GM21381 (cell line): ENCODE data around the gene BCAS3.

Source experiments
- ATAC-seq: cut with Tn5 transposase; IDR thresholded peaks from one replicate; pipeline ENCODE4 v1.9.1; 2021; ENCODE audit warnings: mild to moderate bottlenecking, moderate library complexity; ENCODE audit not compliant: unreplicated experiment

BCAS3 gene

GRCh38 chr17:61400717-61401388 lies 723.2 kb downstream of the BCAS3 start:
- no peak for ATAC-seq

- no peak for ATAC-seq
Measured at GRCh38 chr17:61401389-61402072, 723.9 kb downstream of the BCAS3 start.

DNA sequence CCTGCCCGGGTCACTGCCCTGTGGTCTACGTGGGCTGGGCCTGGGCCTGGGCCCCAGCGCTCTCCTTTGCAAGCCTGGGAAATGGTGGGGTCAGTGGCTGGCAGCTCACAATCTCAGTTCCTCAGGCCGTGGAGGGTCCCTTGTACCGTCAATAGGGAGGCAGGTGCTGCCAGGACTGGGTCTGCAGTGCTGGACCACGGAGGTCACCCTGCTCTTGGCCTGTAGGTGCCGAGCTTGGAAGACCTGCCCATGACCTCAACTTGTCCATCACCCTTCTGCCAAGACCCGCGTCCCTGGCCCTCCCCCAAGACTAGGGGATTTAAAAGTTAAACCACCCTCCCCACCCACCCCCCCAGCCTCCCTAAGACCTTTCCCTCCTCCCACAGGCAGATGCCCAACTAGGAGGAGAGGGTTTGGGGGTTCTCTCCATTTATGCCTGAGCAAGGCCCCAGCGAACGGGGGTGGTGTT lies 724.5 kb downstream of the BCAS3 start:
- ATAC-seq, result no peak

DNA sequence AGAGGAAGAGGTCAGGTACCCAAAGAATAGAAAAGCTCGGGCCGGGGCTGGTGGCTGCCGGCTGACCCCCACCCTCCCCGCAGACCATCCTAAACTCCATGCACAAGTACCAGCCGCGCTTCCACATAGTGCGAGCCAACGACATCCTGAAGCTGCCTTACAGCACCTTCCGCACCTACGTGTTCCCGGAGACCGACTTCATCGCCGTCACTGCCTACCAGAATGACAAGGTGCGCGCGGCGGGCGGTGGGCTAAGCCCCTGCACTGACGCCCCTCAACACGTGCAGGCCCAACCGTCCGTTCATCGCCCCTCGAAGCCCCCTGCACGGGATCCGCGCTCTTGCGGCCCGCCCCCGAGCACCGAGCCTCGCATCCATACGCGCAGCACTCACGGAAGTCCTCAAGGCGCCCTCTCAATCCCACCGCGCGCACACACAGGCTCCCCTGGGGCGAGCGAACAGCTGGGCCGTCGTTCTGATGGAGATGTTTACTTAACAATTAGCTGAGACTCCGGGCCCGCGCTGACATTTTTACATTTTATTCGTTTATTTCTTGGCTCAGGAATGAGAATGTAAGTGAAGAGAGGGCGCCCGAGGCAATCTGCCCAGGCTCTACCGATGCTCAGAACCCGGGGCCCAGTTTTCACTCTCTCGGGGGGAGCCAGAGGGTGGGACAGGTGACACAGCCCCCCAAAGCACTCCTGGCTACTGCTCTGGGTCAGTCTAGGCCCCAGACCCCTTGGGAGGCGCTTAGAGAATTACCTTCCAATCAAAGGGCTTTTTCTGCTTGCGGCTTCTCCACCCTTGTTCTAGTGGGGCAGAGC lies 725.5 kb downstream of the BCAS3 start:
- no peak for ATAC-seq

DNA sequence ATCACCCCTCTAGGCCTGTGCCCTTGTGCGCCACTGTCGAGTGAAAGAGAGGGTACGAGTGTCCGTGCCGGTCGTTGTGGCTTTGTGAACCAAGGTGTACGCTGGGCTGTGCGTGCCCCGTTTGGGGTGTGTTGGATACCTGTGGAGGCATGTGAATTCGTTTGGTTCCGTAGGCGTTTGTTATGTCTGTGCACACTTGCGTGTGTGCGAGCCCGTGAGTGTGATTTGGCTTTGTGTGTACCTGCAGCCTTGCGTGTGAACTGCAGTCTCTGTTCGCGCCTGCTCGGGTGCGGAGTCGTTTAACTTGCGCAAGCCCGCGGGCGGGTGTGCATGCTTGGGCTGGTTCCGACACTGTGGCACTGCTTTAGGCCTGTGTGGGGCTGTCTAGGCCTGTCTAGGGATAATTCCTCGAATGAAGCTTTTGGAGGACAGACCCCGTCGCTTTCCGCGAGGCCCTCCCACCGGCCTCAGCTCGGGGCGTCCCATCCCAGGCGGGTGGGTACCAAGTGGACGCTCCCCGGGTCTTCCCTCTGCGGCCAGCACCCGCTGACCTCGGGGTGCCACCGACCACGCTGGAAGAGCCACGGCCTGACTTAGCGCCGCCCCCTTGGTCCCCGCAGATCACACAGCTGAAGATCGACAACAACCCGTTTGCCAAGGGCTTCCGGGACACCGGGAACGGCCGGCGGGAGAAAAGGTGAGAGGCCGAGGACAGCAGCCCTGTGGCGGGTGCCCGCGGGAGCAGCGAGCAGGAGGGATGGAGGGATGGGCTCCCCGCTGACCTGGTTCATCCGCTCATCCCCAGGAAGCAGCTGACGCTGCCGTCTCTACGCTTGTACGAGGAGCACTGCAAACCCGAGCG lies 726.4 kb downstream of the BCAS3 start:
- ATAC-seq, result no peak

DNA sequence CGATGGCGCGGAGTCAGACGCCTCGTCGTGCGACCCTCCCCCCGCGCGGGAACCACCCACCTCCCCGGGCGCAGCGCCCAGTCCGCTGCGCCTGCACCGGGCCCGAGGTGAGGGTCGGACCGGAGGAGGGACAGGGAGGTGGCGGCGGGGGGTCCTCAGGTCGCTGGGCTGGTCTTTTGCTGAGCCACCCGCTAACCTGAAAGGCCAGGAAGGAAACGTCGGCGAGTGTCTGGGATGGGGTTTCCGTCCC lies 726.9 kb downstream of the BCAS3 start:
- no peak for ATAC-seq

DNA sequence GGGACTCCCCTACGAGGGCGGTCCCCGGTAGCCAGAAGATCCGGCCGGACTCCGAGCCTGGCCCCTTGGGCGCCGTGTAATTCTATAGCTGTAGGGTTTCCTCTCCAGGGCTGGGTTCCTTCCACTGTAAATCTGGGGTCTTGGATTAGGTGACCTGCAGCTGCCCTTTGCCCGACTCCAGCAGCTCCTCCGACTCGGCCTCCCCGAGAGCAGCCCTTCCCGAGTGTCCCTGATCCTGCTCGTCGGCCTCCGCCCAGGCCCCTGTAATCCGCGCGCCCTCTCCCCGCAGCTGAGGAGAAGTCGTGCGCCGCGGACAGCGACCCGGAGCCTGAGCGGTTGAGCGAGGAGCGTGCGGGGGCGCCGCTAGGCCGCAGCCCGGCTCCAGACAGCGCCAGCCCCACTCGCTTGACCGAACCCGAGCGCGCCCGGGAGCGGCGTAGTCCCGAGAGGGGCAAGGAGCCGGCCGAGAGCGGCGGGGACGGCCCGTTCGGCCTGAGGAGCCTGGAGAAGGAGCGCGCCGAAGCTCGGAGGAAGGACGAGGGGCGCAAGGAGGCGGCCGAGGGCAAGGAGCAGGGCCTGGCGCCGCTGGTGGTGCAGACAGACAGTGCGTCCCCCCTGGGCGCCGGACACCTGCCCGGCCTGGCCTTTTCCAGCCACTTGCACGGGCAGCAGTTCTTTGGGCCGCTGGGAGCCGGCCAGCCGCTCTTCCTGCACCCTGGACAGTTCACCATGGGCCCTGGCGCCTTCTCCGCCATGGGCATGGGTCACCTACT lies 727.4 kb downstream of the BCAS3 start:
- ATAC-seq, result no peak

DNA sequence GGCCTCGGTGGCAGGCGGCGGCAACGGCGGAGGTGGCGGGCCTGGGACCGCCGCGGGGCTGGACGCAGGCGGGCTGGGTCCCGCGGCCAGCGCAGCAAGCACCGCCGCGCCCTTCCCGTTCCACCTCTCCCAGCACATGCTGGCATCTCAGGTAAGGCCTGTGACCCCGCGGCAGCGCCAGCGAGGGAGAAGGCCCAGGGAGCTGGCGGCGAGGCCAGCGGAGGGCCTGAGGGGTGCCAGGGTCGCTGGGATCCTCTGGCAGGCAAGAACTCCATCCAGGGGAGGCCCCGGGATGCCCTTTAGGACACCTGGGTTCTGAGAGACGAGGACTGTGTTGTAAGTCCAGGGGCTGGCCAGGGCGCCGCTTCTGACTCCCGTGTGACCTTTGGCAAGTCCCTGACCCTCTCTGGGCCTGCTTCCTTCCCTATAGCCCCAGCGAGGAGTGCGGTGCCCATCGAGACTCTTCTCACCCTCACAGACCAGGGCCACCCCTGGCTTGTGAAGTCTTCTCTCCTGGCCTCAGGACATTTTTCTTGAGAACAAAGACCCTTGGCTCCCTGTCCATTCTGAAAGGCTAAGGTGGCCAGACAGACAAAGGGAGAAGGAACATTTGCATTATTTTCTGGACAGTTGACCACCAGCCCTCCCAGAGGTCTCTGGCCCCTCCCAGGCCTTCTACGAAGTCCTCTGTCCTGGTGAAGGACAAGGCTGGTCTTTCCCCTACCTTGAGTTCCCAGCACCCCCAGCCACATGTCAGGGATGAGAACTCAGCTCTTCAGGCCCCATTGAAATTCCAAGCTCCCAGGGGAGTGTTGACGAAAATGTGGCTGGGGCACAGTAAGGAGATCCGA lies 728.3 kb downstream of the BCAS3 start:
- ATAC-seq, result no peak

GRCh38 chr17:61406537-61406845 lies 728.8 kb downstream of the BCAS3 start:
- no peak for ATAC-seq

DNA sequence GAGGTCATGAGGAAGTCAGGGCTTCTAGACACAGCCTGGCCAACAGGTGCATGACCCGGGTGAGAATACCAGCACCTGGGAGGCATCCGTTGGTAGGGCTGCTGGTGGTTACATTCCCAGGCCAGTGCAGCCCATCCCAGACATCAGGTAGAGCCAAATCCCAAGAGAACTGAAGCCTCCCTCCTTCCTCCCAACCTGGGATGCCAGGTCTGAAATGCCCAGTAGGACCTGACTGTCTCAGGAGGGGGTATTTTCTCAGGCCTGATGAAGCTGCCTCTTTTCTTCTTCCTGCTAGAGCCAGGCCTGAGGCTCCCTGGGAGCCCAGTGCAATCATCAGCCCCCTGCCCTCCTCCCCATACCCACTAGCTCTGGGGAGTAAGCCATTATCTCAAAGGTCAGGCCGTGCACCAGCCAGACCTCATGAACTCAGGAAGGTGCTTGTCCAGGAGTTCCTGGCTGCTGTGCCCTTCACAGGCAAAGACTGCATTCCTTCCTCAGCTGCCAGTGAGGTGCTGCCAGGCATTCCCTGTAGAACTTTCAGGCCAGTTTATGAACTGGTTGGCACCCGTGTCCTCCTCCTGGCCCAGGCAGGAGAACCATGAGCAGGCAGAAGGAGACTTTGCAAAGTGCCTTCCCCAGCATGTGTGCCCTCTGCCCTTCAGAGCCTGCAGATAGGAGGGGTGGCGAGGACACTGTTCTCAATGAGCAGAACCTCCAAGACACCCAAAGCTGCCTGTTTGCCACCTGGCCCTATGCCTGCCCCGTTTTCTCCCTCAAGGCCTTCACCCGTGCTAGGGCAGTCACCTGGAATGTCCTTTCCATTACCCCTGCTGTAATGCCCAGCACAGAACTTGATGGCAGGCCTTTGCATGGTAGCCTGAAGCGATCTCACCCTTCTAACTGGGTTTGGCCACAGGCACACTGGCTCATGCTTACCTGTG lies 729.6 kb downstream of the BCAS3 start:
- ATAC-seq, result no peak

DNA sequence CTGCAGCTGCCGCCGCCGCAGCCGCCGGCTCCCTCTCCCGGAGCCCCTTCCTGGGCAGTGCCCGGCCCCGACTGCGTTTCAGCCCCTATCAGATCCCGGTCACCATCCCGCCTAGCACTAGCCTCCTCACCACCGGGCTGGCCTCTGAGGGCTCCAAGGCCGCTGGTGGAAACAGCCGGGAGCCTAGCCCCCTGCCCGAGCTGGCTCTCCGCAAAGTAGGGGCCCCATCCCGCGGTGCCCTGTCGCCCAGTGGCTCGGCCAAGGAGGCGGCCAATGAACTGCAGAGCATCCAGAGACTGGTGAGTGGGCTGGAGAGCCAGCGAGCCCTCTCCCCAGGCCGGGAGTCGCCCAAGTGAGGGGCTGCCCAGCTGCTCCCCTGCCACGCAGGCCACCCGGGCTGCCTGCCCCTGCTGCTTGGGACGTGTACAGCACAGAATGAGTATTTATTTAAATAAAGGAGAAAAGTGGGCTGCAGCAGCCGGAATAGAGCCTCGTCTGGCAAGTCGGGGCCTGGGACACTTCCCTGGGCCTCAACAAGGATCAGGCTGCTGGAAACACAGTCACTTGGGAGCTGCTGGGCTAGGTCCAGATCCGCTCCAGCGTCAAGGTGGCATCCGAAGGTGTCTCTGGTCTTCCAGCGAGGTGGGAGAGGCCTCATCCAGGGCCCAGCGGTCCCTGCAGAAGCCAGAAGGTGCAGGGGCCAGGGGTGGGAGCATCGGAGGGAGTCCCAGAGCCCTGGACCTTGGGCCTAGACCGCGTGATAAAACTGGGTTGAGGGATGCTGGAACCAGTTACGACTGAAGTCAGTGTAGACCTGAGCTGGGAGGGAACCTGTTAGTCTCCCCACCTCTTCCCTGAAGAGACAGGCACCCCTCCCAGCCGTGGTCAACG lies 730.7 kb downstream of the BCAS3 start:
- no peak for ATAC-seq

- ATAC-seq, result no peak
Measured at GRCh38 chr17:61409301-61410112, 731.9 kb downstream of the BCAS3 start.

DNA sequence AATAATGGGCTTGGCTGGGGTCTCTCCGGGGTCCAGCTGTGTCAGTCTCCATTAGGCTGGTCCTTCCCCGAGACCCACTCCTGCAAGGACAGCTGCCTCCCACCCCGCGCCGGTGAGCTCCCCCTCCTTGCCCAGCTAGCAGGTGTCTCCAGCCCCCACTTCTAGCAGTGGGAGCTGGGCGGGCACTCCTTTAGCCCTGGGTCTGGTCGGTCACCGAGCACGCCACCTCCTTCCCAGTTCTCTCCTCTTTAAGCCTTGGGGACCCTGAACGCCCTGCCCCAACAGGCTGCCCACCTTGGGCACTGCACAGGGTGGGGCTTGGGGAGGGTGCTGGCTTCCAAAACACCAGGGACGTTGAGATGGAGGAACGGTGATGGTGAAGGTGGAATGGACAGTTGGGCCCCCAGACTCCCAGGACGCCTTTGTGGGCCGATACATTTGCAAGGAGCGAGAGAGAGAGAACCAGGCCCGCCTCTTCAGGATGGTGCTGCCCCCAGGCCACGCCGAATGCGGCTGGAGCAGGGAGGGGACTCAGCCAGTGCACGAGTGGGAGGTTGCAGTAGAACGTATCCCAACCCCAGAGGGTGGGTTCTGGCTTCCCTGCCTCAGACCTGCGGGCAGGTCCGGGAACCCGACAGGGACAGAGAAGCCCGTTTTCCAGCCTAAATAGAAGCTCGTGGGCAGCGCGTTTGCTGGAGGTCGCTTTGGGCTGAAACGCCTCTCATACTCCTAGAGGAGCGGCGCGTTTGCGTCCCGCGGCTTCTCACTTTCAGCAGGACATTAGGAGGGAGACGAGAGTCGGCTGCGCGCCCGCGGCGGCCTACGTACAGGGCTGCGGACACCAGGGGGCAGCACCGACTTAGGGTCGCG lies 732.7 kb downstream of the BCAS3 start:
- ATAC-seq, result no peak

DNA sequence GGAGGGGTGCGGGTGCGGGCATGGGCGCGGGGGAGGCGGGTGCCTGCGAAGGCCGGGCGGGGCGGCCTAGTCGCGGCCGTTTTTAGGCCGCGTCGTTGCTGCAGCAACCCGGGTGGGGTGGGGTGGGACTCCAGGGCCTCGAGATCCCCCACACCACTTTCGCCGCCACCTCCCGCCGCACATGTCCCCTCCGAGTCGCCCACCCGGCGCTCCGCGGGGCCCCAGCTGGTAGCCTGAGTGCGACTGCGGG lies 733.3 kb downstream of the BCAS3 start:
- ATAC-seq, result no peak

DNA sequence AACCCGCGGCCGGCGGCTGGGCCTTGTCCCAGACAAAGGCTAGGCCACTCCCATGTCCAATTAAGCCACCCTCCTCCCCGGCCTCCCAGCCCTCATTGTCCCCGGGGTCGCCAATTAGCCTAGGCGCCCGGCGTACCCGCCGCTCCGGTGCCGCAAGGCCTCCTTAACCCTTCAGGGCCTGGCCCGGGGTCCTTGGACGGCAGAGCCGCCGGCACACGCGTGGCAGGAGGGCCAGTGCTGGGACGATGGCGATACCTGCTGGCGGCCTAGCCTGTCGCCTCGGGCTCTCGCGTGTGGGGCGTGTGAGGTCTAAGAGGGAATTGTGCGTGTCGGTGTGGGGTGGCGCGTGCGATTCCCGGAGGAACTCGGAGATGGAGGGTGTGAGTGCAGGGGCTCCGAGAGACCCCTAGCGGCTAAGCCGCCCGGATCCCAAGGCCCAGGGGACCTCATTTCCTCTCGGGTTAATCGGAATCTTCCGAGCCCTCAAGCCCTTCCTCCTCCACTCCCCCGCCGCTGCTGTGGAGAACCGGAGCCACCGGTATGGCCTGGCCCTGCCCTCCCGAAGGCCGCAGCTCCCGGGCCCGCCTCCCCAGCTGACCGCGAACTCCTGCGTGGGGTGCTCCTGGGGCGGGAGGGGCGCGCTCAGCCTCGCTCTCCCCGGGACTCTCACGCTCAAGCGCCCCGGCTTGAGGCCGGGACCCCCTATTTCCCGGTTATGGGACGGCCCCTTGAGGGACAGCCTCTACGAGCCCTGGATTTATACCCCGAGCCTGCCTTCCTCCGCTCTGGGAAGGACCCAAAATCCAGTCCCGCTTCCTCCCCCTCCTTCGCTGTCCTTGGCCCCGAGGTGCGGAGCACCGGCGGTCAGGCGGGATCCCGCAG lies 733.9 kb downstream of the BCAS3 start:
- ATAC-seq, result peak; percentile 6
